ENCODE data around the gene ABO.

GRCh38 chr9:133323991-133324703 lies 49.1 kb upstream of the ABO start:
- TF ChIP-seq EZH2 (IDR thresholded peaks at IDR 0.05; ENCODE audit: insufficient read depth, poor library complexity, severe bottlenecking) (no peak), EZH2phosphoT487 (IDR thresholded peaks at IDR 0.05; ENCODE audit: insufficient read depth, low read depth) (no peak)
